GM18508 (cell line): ENCODE results near the gene CACNA1S.

ENCODE experiments used
- ATAC-seq: cut with Tn5 transposase; IDR thresholded peaks from one replicate; pipeline ENCODE4 v1.9.1; 2021; ENCODE audit warnings: moderate number of reproducible peaks; ENCODE audit not compliant: insufficient read depth, unreplicated experiment

The CACNA1S gene

DNA sequence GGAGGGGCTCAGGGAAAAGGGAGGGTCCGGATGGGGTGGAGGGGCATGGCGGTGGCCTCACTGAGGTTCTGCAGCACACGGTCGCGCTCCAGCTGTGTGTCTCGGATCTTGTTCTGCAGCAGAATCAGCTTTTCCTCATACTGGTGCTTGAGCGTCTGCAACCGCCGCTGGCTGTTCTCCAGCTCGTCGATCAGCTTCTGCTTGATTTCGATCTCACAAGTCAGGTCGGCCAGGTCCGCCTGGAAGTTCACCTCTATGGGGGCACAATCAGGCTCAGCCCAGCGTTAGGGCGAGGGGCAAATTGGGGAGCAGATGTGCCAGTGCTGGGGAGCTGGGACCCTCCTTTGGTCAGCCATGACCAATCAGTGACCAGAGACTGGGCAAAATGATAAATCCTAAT is 113.9 kb downstream of the CACNA1S start:
- ATAC-seq: no peak

DNA sequence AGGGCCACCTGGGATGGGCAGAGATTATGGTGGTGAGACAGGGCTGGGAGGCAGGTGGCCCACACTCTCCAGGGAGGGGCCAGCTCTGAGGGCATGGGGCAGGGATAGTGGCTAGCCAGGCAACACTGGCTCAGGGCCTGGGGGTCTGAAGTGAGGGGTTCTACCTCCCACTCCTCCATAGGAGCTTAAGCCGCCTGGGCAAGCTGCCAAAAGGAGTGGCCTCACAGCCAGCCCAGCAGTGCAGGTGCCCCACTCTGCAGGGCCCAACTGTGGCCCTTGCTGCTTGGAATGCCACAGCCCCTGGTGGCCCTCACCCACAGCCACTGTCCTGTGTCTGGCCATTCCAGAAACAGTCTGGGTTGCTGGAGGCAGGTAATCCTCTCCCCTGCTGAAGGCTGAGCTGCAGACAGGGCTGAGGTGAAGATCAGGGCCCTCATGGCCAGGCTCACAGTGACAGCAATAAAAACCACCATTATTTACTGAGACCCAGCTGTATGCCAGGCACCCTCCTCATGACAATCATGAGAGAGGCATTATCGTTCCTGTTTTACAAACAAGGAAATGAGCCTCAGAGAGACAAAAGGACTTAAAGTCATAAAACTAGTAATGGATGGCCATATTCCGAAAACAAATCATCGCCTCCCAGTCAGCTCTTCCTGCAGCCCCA is 119.7 kb downstream of the CACNA1S start:
- ATAC-seq: no peak

DNA sequence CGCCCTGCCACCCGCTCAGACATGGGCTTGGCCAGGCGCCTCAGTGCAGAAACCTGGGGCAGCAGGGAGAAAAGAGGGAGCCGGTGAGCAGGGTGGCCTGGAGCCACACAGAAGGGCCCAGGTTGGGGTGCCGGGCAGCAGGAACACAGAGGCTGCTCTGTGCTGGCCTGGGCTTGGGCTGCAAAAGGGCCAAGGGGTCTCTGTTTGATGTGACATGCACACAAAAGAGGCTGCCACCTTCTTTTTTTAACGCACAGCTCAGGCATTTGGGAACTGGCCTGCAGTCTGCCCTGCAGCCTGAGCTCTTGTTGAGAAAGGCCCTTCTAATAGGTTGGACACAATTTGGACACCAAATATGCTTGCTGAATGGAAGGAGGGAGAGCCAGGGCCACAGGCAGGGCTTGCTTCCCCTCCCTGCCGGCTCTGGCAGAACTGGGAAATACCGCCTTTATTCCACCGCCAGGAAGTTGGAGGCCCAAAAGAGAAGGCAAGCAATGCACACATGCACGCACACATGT is 121.1 kb downstream of the CACNA1S start:
- ATAC-seq: no peak

DNA sequence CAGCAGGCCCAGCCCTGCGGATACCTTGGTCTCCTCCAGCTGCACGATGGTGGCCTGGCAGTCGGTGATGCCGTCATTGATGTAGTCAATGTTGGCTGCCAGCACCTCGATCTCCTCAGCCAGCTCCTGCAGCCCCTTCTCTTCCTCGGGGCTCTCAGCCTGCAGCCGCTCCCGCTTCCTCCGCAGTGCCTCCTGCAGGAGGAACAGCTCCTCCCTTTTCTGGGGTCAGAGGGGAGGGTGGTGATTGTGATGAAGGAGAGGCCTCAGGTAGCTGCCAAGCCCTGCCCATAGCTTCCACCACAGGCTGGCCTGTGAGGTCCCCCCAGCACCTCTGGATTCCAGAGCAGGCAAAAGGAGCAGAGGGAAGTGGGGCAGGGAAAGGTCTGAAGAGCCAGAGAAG is 122.1 kb downstream of the CACNA1S start:
- ATAC-seq: no peak
